Smooth muscle cell (in vitro differentiated cells): Measurements from ENCODE around the gene AKAIN1. TPM values are rescaled to one million over a fixed set of nuclear protein-coding genes. Genes with fewer than 3 reads are reported as not detected.
A peak's percentile ranks its signal among the peaks of the same experiment; 100 is the strongest.

Experiments
- DNase-seq: peaks from one replicate; lab custom pipeline; 2025; ENCODE audit not compliant: unreplicated experiment; lab: John Stamatoyannopoulos, UW
- H2AFZ ChIP-seq: fragments of 200-600 bp; sonication (generic); 2 replicates; pipeline ENCODE4 v1.6.0; 2016; ENCODE audit warnings: antibody characterized with exemption, low read depth, mild to moderate bottlenecking
- H3F3A ChIP-seq: fragments of 200-600 bp; sonication (generic); 2 replicates; pipeline ENCODE4 v1.6.0; 2017; ENCODE audit warnings: antibody characterized with exemption, low read depth
- H3K27ac ChIP-seq: fragments of 200-600 bp; sonication (generic); 2 replicates; pipeline ENCODE4 v1.5.1; 2016; ENCODE audit warnings: low read depth, mild to moderate bottlenecking
- H3K27me3 ChIP-seq: fragments of 200-600 bp; sonication (generic); 2 replicates; pipeline ENCODE4 v1.6.1; 2016; ENCODE audit warnings: low read depth, mild to moderate bottlenecking
- H3K36me3 ChIP-seq: fragments of 200-600 bp; sonication (generic); 2 replicates; pipeline ENCODE4 v1.5.1; 2016; ENCODE audit warnings: low read depth
- H3K4me1 ChIP-seq: fragments of 200-600 bp; sonication (generic); 2 replicates; pipeline ENCODE4 v1.5.1; 2016; ENCODE audit warnings: low read depth
- H3K4me2 ChIP-seq: fragments of 200-600 bp; sonication (generic); 2 replicates; pipeline ENCODE4 v1.6.0; 2016; ENCODE audit warnings: mild to moderate bottlenecking
- H3K4me3 ChIP-seq: fragments of 200-600 bp; sonication (generic); 2 replicates; pipeline ENCODE4 v1.5.1; 2016; ENCODE audit warnings: mild to moderate bottlenecking
- H3K79me2 ChIP-seq: fragments of 200-600 bp; sonication (generic); 2 replicates; pipeline ENCODE4 v1.6.0; 2016; ENCODE audit warnings: low read depth, mild to moderate bottlenecking
- H3K9ac ChIP-seq: fragments of 200-600 bp; sonication (generic); 2 replicates; pipeline ENCODE4 v1.6.0; 2016; ENCODE audit warnings: low read depth
- H3K9me3 ChIP-seq: fragments of 200-600 bp; sonication (generic); replicated peaks from 2 replicates; pipeline ENCODE4 v1.5.1; 2016; ENCODE audit warnings: low read depth
- H4K20me1 ChIP-seq: fragments of 200-600 bp; sonication (generic); 2 replicates; pipeline ENCODE4 v1.6.0; 2016; ENCODE audit warnings: low read depth
- CTCF ChIP-seq: fragments of 200-600 bp; sonication (generic); IDR thresholded peaks from 2 replicates; pipeline ENCODE4 v1.5.1; 2017; ENCODE audit warnings: borderline replicate concordance, mild to moderate bottlenecking, antibody characterized with exemption; ENCODE audit not compliant: insufficient read depth, poor library complexity, severe bottlenecking
- WGBS: methylation state at CpG from one replicate; pipeline ENCODE4 v1.1.7; 2016; ENCODE audit warnings: low lambda C conversion rate; 5-methylcytosine and 5-hydroxymethylcytosine counted together
- polyA plus RNA-seq: library from polyadenylated mRNA; unstranded; fragments of >200 nt; fragmentation: Nextera tagmentation; extraction: Ambion mirVana; gene quantifications from 2 replicates; pipeline ENCODE4 v1.2.1, GENCODE V29; 2016
- total RNA-seq: library from RNA; depleted of rRNA; stranded (reverse); fragments of >200 nt; gene quantifications from 2 replicates; pipeline ENCODE4 v1.2.3, GENCODE V29; 2014

Gene AKAIN1
- total and polyA plus RNA-seq, 2 experiments from 2014 or later = not detected

- H3K27me3 ChIP-seq = peaks cover 94% of the 10 kb centered on the region
- no peaks in the 10 kb centered on the region for H3K36me3 ChIP-seq
- H3K4me1 ChIP-seq = no peaks in the 10 kb centered on the region
- peak overlapping the region; percentile 28 for H3K4me3 ChIP-seq
- peak overlapping the region; percentile 77 for H3K4me2 ChIP-seq
- no peak overlapping the region for H3K9ac ChIP-seq
- H3K79me2 ChIP-seq = no peaks in the 10 kb centered on the region
- no peaks in the 10 kb centered on the region for H3F3A ChIP-seq
- H3K9me3 ChIP-seq = no peaks in the 10 kb centered on the region
- DNase-seq = no peak
- no peaks in the 10 kb centered on the region for H4K20me1 ChIP-seq
- 5% methylated on average over 48 of the region's 50 CpGs for WGBS
- H2AFZ ChIP-seq = no peak overlapping the region
- TF ChIP-seq CTCF = no peak
- no peak overlapping the region for H3K27ac ChIP-seq
Observed at GRCh38 chr18:5196253-5197031, 615 bp downstream of the AKAIN1 start.

- H3F3A ChIP-seq = no peaks in the 10 kb centered on the region
- no peaks in the 10 kb centered on the region for H3K9me3 ChIP-seq
- H4K20me1 ChIP-seq = no peaks in the 10 kb centered on the region
- 58% methylated on average over 2 of the region's 2 CpGs for WGBS
- no peaks in the 10 kb centered on the region for H3K79me2 ChIP-seq
- no peak overlapping the region for H3K27ac ChIP-seq
- peaks cover 94% of the 10 kb centered on the region for H3K27me3 ChIP-seq
- H3K4me2 ChIP-seq = no peak overlapping the region
- no peak overlapping the region for H2AFZ ChIP-seq
- H3K4me1 ChIP-seq = no peaks in the 10 kb centered on the region
- H3K36me3 ChIP-seq = no peaks in the 10 kb centered on the region
- no peak overlapping the region for H3K4me3 ChIP-seq
- no peak for TF ChIP-seq CTCF
- no peak for DNase-seq
- no peak overlapping the region for H3K9ac ChIP-seq
Observed at GRCh38 chr18:5195656-5196055, 1.4 kb downstream of the AKAIN1 start.

- H3K9ac ChIP-seq = no peak overlapping the region
- 80% methylated on average over 3 of the region's 3 CpGs for WGBS
- no peak overlapping the region for H3K4me2 ChIP-seq
- H3K9me3 ChIP-seq = no peaks in the 10 kb centered on the region
- no peaks in the 10 kb centered on the region for H3F3A ChIP-seq
- H3K36me3 ChIP-seq = no peaks in the 10 kb centered on the region
- no peak overlapping the region for H3K4me3 ChIP-seq
- no peaks in the 10 kb centered on the region for H3K79me2 ChIP-seq
- no peak for TF ChIP-seq CTCF
- DNase-seq = no peak
- no peak overlapping the region for H3K27ac ChIP-seq
- no peak overlapping the region for H2AFZ ChIP-seq
- no peaks in the 10 kb centered on the region for H4K20me1 ChIP-seq
- no peaks in the 10 kb centered on the region for H3K4me1 ChIP-seq
- peaks cover 21% of the 10 kb centered on the region for H3K27me3 ChIP-seq
Observed at GRCh38 chr18:5180254-5180653, 16.8 kb downstream of the AKAIN1 start.

- no peaks in the 10 kb centered on the region for H3K79me2 ChIP-seq
- no peaks in the 10 kb centered on the region for H4K20me1 ChIP-seq
- DNase-seq = no peak
- no peak overlapping the region for H3K9ac ChIP-seq
- no peak overlapping the region for H3K27ac ChIP-seq
- TF ChIP-seq CTCF = no peak
- no peak overlapping the region for H3K4me3 ChIP-seq
- H3K4me1 ChIP-seq = no peaks in the 10 kb centered on the region
- no peaks in the 10 kb centered on the region for H3K9me3 ChIP-seq
- no peaks in the 10 kb centered on the region for H3F3A ChIP-seq
- no peaks in the 10 kb centered on the region for H3K36me3 ChIP-seq
- no peak overlapping the region for H2AFZ ChIP-seq
- H3K4me2 ChIP-seq = no peak overlapping the region
- H3K27me3 ChIP-seq = peaks cover 16% of the 10 kb centered on the region
- 92% methylated on average over 1 of the region's 1 CpG for WGBS
Observed at GRCh38 chr18:5178519-5178918, 18.5 kb downstream of the AKAIN1 start.
